NOMO-1 treated with DMSO at 0.1 percent for 48 hours (cell line): ENCODE data around the gene GDPD5.

ENCODE experiments used
- DNase-seq: peaks from one replicate; lab custom pipeline; 2025; ENCODE audit not compliant: unreplicated experiment; lab: John Stamatoyannopoulos, UW

GDPD5 gene

DNA sequence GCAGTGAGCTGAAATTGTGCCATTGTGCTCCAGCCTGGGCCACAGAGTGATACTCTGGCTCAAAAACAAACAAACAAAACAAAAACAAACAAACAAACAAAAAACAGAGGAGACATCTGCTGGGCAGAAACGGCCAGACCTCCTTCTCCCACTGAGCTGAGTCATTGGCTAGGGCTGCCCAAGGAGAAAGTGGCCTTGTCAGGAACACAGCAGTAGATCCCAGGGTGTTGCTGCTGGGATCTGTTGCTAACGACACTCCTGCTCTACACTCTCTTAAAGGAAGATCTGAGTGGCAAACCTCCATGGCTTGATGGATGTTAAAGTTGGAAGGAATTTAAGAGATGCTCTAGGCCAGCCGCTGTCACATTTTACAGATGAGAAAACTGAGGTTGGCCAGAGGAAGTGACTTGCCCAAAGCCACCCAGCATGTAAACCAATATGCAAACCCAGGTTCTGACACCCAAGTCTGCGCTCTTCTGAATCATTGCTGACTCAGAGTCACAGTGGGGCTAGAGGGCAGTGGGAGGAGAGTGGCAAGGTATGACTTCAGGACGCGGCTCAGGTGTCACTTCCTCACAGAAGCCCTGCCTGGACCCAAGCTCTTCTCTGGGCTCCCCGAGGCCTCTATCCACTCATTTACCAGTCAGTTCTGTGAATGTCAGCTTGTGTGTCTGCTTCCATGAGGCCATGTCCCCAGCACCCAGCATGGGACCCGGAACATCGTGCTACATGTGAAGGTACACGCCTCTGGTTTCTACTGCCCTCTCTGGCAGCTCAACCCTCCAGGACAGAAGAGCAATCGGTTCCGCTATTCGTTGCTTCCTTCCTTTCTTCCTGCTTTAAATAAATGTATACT is 11.3 kb upstream of the GDPD5 start:
- peak; percentile 89 for DNase-seq

DNA sequence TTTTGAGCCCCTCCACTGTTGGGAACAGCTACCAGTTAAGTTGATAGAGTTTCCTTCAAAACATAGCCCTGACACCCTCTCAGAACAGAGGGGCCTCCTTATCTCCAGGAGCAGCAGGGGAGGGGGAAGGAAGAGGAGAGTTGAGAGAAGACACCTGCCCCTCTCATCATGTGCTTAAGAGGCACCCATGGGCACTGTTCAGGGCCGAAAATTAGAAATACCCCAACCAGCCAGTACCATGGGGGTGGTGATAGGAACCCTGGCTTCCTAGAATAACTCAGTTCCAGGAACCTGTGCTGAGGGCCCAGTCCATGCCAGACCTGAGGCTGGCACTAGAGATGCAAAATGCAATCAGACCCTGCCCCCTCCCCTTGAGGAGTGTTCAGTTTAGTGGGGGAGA is 9.3 kb upstream of the GDPD5 start:
- DNase-seq, result no peak

DNA sequence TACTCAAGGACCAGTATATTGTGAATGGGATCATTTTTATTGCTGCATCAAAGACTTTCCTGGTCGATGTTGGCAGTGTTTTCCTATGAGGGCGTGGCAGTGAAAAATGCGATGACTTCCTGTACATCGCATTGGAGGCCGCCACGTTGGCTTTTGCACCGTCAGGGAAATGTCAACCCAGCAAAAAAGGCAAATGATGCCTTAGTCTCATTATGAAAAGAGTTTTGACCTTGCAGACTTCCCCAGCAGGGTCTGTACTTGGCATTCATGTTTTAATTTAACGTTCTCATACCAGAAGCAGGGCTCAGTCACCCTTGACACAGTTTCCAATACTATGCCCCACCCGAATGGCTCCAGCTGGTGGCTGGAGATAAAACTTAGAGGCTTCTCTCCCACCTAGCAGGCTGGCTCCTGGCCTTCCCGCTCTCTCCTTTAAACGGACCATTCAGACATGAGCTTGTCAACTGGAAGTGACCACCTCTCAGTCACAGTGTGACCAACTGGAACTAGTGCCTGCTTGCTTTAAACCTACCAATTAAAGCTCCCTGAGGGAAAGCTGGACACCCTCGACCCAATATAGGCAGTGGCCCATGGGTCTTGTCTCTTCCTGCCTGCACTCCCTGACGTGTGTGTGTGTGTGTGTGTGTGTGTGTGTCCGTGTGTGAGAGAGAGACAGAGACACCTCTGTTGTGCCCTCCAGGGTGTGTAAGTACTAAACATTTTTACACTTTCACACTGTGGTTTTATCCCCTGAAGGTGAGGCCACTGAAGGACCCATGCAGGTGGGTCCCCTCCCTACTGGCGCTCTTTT is 8.7 kb upstream of the GDPD5 start:
- DNase-seq, result no peak

DNA sequence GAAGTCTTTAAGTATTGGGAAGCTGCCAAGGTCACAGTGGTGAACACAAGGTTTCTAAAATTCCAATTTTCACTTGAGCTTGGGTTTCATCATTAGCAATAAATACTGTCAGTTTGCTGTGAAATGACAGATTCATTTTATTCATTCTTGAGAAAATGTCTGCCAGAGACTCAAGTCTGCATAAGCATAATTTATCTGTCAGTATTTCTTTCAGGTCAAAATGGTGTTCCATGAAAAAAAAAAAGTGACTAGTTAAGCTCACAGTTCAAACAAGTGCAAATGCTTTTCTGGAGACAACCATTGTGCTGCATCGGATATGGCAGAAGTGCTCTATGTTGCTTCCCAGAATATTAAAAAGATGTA is 8.1 kb upstream of the GDPD5 start:
- DNase-seq, result no peak

DNA sequence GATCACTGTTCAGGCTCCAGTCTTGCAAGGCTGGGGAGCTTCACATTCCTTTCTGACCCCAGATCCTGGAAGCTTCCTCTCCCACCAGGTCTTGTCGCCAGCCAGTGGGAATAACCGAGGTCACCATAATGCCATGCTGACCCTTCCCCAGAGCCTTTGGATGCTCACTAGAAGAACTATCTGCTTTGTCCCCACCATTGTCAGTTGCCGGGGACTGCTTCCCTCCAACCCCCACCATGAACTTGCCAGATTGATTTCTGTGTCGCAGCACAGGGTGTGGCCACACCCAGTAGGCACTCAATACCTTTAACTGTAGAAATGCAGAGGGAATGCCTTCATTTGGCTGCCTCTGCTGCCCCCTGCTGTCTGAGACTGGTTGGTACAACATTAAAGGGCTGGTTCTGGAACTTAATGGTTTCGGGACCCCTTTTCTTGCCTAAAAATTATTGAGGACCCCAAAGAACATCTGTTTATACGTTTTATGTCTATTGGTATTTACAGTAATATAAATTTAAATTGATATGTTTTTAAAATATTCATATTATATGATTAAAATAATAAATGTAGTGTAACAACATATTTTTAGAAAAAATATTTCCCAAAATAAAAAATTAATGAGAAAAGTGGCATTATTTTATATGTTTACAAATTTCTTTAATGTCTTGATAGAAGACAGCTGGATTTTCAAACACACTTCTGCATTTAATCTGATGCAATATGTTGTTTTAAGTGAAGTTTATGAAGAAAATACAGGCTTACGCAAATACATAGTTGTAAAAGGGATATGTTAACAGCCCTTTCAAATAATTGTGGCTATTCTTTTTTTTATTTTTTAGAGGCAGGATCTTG is 6.7 kb upstream of the GDPD5 start:
- peak; percentile 66 for DNase-seq

DNA sequence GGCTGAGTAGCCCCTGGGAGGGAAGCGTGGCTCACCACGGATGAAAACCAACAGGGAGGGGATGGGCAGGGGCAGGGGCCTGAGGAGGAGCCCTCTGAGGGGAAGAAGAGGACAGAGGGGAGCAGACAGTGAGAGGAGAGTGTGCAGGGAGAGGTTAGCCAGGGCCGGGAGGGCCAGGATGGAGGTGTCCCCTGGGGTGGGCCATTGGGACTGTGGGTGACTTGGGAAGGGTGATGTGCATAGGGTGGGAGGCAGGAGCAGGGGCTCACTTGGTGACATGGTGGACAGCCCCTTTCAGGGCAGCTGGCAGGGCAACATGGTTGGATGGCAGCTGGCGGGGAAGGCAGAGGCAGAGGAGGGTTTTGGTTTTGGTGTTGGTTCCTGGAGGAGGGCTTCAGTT is 5.6 kb upstream of the GDPD5 start:
- DNase-seq, result no peak

DNA sequence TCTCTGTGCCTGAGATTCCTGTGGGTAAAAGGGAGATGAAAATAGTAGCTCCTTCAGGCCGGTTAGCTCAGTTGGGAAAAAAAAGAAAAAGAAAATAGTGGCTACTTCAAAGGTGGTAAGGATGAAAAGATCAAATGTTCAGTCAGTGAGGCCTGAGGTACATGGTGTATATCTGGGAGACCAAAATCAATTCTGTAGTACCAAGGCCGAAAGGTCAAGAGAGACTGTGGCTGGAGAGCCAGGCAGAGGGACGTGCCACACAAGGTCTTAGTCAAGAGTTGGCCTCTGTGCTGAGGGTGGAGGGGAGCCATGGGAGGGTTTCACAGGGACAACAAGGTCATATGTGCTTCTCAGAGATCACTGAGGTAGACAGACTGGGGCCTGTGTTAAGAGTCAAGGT is 4.8 kb upstream of the GDPD5 start:
- DNase-seq, result no peak

DNA sequence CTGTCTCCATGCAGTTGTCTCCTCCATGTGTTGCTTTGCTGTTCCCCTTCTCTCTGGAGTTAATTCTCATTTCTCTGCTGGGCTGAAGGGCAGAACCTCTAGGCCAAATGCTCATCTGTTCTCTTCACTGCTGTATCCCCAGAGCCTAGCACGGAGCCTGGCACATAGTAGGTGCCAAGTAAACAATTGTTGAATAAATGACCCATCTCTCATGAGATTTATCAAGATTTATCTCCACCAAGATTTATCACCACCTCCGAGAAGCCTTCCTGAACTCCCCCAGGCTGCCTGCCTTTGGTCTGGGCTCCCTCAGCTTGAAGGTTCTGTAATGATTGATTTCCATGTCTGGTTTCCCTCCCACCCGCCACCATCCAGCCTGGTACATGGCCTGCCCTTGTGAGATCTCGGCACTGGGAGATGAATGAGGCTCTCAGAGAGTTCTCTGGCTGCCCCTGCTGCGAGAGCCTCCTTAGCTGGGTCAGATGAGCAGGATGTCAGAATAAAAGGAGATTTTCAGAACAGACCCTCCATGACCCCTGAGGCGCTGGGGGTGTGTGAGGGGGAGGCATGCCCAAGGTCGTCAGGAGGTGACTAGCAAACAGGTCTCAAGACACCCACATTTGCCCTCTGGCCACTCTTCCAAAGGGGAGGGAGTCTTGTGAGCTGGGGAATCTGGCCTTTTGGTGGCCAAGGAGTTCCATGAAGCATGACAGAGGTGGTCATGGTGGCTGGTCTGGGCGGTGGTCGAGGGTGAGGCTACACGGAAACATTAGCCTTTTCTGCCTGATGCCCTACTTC is 2.4 kb upstream of the GDPD5 start:
- DNase-seq, result no peak

DNA sequence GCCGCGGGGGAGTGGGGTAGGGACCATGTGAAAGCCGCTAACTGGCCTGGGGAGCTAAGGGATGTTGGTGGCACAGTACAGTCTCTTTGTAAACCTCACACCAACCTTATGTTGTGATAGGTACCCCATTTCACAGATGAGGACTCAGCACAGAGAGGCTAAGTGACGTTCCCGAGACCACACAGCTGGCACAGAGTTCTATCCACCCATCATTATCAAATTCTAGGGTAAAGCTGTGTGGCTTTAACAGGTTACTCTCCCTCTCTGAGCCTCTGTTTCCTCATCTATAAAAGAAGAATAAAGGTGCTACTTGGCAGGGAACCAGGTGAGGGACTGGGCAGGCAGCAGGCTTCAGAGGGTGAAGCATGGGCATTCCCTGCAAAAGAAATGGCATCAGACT is 1.4 kb upstream of the GDPD5 start:
- no peak for DNase-seq

DNA sequence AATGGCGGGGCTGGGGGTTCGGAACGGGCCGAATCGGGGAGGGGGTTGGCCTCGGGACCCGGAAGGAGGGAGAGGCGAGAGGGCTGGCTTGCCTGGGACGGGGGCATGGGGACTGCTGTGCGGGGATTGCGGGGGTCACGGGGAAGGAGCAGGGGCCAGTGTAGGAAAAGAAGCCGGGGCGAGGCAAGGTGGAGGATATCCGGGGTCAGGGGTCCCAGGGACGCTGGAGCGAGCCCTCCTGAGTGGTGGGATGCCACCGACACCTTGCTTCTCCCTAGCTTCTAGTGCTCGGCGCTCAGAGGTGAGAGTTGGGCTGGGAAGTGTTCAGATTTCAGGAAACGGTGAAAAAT is 426 bp upstream of the GDPD5 start:
- no peak for DNase-seq

DNA sequence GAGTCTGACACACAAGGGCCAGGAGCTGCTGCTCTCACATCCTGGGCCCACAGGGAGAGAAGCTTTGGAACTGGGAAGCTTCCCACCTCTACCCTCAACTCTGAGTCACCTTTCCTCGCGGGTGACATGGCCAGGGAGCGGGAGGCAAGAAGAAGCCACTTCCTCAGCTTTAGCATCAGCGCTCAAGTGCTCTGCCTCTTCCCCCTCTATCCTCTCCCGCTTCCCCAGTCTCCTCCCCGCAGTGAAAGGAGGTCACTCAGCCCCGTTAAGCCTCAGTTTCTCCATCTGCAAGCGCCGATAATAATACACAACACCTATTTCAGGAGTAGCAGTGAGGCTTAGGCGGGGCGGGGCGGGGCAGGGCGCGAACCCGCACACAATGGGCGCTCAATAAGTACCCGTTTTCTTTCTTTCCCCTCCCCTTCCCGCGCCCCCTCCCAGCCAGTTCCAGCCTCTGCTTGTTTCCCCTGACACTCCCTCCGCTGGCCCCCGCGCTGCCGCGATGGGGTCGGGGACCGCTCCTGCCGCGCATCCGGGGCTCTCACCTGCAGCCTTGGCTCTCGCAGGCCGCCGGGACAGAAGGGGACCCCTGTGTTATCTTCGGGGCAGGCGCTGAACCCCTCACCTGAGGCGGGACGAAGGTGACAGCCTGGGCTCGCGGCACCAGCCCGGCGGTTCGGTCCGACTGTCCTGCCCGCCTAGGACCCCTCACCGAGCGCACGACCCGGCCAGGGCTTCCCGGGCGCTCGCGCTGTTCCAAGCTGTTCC is 892 bp downstream of the GDPD5 start:
- peak; percentile 29 for DNase-seq

DNA sequence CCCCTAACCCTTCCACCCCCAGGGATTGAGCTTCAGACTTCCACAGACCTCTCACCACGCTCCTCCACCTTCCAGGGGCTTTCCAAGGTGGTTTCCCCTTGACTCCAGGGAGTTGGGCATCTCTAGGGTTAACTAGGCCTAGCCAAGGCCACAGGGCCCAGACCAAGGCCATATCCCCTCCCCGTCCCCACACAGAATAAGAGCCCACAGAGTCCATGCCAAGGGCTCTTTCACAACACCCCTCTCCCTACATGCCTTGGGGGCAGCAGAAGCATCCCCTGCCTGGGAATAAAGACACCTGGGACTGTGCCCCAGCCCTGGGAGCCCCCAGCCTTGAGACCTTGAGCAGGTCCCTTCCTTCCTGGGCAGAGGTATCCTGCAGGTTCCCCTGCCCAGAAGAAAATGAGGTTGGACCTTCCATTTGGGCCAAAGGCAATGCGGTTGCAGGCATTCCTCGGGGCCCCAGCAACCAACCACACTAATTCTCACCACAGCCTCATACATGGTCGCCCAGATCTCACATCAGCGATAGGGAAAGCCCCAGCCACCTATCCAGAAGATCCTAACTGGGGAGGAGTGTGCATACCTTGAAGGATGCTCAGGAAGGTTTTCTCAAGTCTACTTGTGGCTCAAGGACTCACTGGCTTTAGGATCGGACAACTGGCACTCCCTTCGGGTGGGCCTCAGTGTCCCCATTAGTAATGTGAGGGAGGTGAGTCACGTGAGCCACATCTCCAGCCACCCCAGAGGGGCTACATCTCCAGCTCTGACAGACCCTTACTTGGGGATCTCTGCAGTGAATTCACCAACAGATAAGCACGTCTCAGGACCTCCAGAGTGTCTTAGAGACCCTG is 1.7 kb downstream of the GDPD5 start:
- no peak for DNase-seq

DNA sequence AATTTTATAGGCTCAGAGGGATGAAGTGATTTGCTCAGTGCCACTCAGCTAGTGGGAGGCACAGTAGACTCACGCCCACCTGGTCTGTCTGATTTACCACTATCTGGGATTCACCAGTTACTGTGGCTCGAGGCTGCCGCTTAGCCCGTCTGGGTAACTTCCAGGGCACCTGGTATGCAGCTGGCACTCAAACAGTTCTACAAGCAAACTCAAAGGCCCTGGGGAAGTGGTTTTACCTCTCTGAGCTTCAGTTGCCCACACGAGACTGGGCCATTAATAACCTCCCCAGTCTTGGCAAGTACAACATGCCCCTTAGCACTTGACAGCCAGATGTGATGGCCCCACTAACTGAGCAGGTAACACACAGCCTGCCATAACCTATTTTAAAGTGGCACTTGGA is 2.6 kb downstream of the GDPD5 start:
- DNase-seq, result no peak

DNA sequence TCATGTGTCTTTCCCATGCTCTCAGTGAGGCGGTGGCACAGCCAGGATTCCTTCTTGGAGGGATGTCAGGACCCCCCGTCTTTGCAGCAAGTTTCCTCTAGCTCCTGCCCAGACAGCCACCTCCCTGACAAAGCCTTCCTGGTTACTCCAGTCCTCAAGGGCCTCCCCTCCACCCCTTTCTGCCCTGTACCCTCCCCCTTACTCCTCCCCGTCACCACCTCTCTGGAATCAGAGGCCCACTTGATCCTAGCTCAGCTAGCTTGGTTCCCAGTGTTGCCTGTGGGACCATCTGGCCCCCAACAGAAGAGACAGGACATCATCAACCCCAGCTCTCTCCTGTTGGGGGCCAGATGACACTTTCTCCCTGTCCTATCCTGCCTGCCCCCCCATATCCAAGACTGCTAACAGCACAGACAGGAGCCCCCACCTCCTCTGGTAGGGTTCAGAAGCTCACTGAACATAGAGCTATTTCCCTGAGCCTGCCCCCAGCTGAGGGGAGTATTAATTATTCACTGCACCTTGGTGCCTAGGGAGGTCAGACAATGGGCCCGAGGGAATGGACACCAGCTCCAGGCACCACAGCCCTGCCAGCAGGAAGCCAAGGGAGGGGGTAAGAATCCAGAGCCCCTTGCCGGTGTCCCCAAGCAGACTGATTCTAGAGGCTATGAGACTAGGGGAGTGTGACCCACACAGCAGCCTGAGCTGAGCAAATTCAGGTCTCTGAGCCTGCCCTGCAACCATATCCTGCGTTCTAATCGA is 3.3 kb downstream of the GDPD5 start:
- no peak for DNase-seq

DNA sequence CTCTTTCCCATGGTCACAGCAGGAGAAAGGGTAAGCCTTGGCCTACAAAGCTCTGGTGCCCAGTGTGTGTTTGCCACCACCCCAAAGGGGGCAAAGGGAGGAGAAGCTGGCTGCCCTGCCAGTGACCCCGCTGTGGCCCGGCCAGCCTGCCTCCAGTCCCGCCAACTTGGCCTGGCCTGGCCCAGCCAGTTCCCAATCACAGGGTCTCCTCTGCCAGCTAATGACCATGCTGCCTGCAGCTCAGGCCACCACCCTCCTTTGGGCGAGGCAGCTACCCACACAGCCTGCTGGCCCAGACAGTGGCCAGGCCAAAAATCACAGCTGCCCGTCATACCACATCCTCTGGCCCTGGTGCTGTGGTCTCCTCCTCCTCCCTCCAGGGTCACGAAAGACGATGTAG is 5.1 kb downstream of the GDPD5 start:
- DNase-seq, result no peak

DNA sequence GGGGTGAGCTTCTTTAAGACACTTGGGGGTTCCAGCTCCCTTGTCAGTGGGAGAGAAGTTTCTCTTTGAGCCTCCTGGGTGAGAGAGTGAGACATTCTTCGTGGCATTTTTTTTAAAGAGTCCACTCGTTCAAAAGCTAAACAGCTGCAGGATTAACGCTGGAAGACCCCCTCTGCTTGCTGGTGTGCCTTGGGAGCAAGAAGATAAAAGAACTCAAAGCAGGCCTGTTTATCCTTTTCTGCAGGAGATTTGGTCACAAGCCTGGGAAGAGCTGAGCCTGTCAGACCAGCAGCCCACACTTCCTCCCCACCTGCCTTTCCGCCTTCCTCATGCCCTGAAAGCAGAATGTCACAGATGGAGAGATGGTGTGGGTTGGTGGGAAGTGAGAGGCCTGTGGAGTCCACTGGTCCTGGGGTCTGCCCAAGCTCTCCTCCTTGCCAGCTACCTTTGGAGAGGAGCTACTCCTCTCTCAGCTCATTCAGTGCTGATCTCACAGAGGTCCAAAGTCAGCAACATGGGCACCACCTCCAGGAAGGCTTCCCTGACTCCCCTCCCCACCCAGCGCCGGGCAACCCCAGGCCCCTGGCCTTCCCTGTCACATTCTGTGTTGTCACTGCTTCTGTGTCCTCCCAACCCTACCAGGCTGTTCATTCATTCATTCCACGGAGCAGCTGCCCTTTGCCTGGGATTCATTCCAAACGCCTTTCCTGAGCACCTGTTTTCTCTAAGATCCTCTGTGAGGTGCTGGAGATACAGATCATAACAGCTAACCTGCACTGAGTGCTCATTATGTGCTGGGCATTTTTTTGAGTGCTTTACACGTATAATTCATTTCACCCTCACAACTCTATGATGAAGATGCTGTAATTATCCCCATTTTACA is 6.7 kb downstream of the GDPD5 start:
- no peak for DNase-seq

DNA sequence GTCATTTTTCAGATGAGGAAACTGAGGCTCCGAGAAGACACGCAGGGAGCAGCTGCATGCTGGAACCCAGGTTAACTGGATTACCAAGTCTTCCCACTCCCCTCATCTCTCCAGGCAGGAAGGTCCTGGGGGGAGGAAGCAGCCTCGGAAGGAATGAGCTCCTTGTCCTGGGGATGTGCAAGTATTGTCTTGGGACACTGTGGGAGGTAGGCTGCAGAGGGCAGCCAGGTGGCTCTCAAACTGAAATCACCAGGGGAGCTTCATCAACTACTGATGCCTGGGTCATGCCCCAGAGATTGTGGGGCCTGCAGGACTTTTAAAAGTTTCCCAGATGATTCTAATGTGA is 7.6 kb downstream of the GDPD5 start:
- DNase-seq, result no peak

DNA sequence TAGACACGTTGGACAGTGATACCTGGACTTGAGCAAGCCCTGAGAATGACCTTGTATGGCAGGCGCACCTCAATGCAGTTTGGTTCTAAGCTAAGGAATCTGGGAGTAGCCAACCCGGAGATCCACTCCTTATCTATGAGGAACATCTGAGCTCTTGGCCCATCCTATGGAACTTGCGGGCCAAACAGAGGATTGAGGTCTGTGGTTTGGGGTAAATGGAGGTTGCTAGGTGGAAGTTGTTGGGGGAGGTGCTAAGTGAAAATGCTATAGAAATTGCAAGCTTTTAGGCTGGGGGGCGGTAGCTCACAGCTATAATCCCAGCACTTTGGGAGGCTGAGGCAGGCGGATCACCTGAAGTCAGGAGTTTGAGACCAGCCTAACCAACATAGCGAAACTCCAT is 8.9 kb downstream of the GDPD5 start:
- DNase-seq, result no peak
